Transverse colon (tissue), 4 donors: ENCODE results near the gene KIF16B. TPM values are rescaled to one million over a fixed set of nuclear protein-coding genes. Genes with fewer than 3 reads are reported as not detected.

Source experiments
- DNase-seq: peaks from one replicate; pipeline ENCODE4 v3.0.0-alpha.2; 2019
- H3K27ac ChIP-seq, 4 donors: fragments of 200-600 bp; sonication (generic); 2 replicates each; pipeline ENCODE4 v1.5.1; 2016 to 2018; ENCODE audit warnings: inconsistent platforms in 4 of 4
- H3K27me3 ChIP-seq: fragments of 200-600 bp; sonication (generic); 2 replicates; pipeline ENCODE4 v1.5.1; 2017; ENCODE audit warnings: inconsistent platforms
- H3K36me3 ChIP-seq, 4 donors: fragments of 200-600 bp; sonication (generic); 2 replicates each; pipeline ENCODE4 v1.5.1; 2017 to 2019; ENCODE audit warnings: inconsistent platforms in 4 of 4
- H3K4me1 ChIP-seq, 4 donors: fragments of 200-600 bp; sonication (generic); 2 replicates each; pipeline ENCODE4 v1.5.1; 2017 to 2020; ENCODE audit warnings: inconsistent platforms in 4 of 4
- H3K4me3 ChIP-seq, 4 donors: fragments of 200-600 bp; sonication (generic); 1 replicate in 1 of 4; 2 replicates in 3 of 4; pipeline versions ENCODE4 v1.5.1 to v1.6.1; 2017 to 2019; ENCODE audit warnings: inconsistent platforms in 4 of 4
- H3K9me3 ChIP-seq, 2 donors: fragments of 200-600 bp; sonication (generic); 2 replicates each; pipeline ENCODE4 v1.5.1; 2017 to 2019; ENCODE audit warnings: inconsistent platforms in 2 of 2
- CTCF ChIP-seq, 5 experiments: fragments of 200-600 bp in 3 of 5; fragments of 450-650 bp in 2 of 5; sonication (generic) in 3 of 5; IDR thresholded peaks; 1 replicate in 2 of 5; 2 replicates in 3 of 5; pipeline ENCODE4 v1.5.1; 2016 to 2017; ENCODE audit warnings: antibody characterized with exemption in 5 of 5, inconsistent platforms in 3 of 5, mild to moderate bottlenecking in 2 of 5, moderate library complexity in 1 of 5
- EP300 ChIP-seq: sonication (generic); formaldehyde crosslinking; IDR thresholded peaks from one replicate; pipeline ENCODE4 v1.6.1; 2017; ENCODE audit warnings: antibody characterized with exemption, low read depth
- POLR2A ChIP-seq: fragments of 450-650 bp; IDR thresholded peaks from one replicate; pipeline ENCODE4 v1.6.1; 2016; ENCODE audit warnings: antibody characterized with exemption, mild to moderate bottlenecking, moderate library complexity
- POLR2AphosphoS5 ChIP-seq, 3 donors: sonication (generic); formaldehyde crosslinking; IDR thresholded peaks; one replicate each; pipeline ENCODE4 v1.6.1; 2016; ENCODE audit warnings: antibody characterized with exemption in 3 of 3
- WGBS, 2 donors: methylation state at CpG; one replicate each; pipeline ENCODE4 v1.1.5; 2018; ENCODE audit warnings: low coverage in 1 of 2; 5-methylcytosine and 5-hydroxymethylcytosine counted together
- in situ Hi-C, 4 donors: fragments of 200-750 bp; cut with MboI; loops; one replicate each; pipeline versions ENCODE4 v1.15.0 to v1.15.1; 2017; ENCODE audit warnings: low sequenced_read_pairs in 3 of 4, low pct_ligation_motif_present in 1 of 4, low pct_unique_long_range_greater_than_20kb in 1 of 4
- intact Hi-C: fragments of 100-400 bp; cut with DNase I; formaldehyde crosslinking; loops from one replicate; pipeline ENCODE4 v1.15.1; 2023; ENCODE audit warnings: low total_unique reads
- total RNA-seq, 4 donors: library from RNA; depleted of rRNA; stranded (reverse); fragments of >200 nt; gene quantifications; one replicate each; pipeline ENCODE4 v1.1.0, GENCODE V29; 2016

The KIF16B gene
- total RNA-seq, 4 donors from 2014 or later = 82.7 to 154 (median 90.1) TPM

DNA sequence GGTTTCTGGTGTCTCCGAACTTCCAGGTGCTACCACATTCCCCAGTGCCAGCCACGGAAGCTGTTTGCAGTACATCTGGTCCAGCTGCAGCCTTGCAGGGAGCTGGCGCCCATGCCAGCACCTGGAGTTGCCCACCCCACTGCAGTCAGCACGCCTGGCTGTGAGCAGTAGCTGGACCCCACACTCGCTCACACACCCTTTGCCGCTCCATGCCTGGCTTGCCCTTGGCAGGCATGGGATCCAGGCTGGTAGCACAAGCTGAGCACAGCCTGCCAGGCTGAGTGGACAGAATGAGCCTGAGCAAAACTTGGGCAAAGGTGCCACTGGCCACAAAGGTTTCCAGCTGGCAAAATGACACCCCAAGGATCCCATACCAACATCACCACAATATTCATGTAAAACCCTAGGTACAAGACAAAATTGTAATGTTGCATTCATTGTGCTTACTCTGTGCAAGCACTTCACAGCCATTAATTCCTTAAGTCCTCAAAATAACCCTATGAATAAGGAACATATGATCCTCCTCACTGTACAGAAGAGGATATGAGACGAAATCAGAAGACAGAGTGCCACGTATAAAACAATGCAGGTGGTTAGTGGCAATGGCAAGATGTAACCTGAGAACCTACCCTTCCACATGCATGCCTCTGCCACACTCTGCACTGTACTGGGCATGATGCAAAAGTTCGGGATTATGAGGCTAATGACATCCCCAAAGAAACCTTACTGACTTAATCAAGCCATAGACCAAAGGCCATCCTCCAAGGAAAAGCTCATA, 18.3 kb downstream of the KIF16B start:
- H3K27ac ChIP-seq = no peak overlapping the region
- no peaks in the 10 kb centered on the region for H3K36me3 ChIP-seq
- no peaks in the 10 kb centered on the region for H3K9me3 ChIP-seq
- no peaks in the 10 kb centered on the region for H3K27me3 ChIP-seq
- H3K4me3 ChIP-seq = no peak overlapping the region
- H3K4me1 ChIP-seq = no peaks in the 10 kb centered on the region
- intact Hi-C loops = no loop called here
- 63 to 85% methylated on average over 3 to 8 of the region's 9 CpGs for WGBS, 2 donors
- TF ChIP-seq CTCF (IDR thresholded peaks at IDR 0.05) = no peak
- TF ChIP-seq POLR2AphosphoS5 (IDR thresholded peaks at IDR 0.05) = no peak
- TF ChIP-seq POLR2A = no peak
- no peak for TF ChIP-seq EP300
- in situ Hi-C loops = no loop called here
- no peak for DNase-seq

GRCh38 chr20:16553684-16554083, 19.6 kb downstream of the KIF16B start:
- Histone ChIP-seq H3K36me3 (no peaks in the 10 kb centered on the region), H3K27me3 (no peaks in the 10 kb centered on the region), H3K9me3 (no peaks in the 10 kb centered on the region), H3K4me1 (no peaks in the 10 kb centered on the region), H3K4me3 (no peak overlapping the region), H3K27ac (no peak overlapping the region)
- intact Hi-C loops (no loop called here), in situ Hi-C loops (no loop called here)
- DNase-seq = no peak
- WGBS, 2 donors = 79% methylated on average over 7 of the region's 7 CpGs; no CpG with 5 or more reads in 1 of the 2 donors
- TF ChIP-seq EP300 (no peak), POLR2A (no peak), CTCF (IDR thresholded peaks at IDR 0.05) (no peak), POLR2AphosphoS5 (IDR thresholded peaks at IDR 0.05) (no peak)

GRCh38 chr20:16553101-16553500, 20.1 kb downstream of the KIF16B start:
- Histone ChIP-seq H3K36me3 (no peaks in the 10 kb centered on the region), H3K27me3 (no peaks in the 10 kb centered on the region), H3K9me3 (no peaks in the 10 kb centered on the region), H3K27ac (no peak overlapping the region), H3K4me3 (no peak overlapping the region), H3K4me1 (no peaks in the 10 kb centered on the region)
- intact Hi-C loops = no loop called here
- in situ Hi-C loops = no loop called here
- DNase-seq = no peak
- no peak for TF ChIP-seq EP300
- no peak for TF ChIP-seq POLR2A
- no peak for TF ChIP-seq POLR2AphosphoS5 (IDR thresholded peaks at IDR 0.05)
- no peak for TF ChIP-seq CTCF (IDR thresholded peaks at IDR 0.05)
- WGBS, 2 donors = 96 to 100% methylated on average over 3 to 5 of the region's 5 CpGs

- DNase-seq = no peak
- intact Hi-C loops = no loop called here
- no peak for TF ChIP-seq POLR2AphosphoS5 (IDR thresholded peaks at IDR 0.05)
- TF ChIP-seq CTCF (IDR thresholded peaks at IDR 0.05) = no peak
- TF ChIP-seq POLR2A = no peak
- no peak for TF ChIP-seq EP300
- WGBS, 2 donors = 77 to 80% methylated on average over 4 to 5 of the region's 5 CpGs
- H3K27ac ChIP-seq = no peak overlapping the region
- in situ Hi-C loops = no loop called here
- no peaks in the 10 kb centered on the region for H3K9me3 ChIP-seq
- no peaks in the 10 kb centered on the region for H3K4me1 ChIP-seq
- H3K36me3 ChIP-seq = no peaks in the 10 kb centered on the region
- H3K4me3 ChIP-seq = no peak overlapping the region
- no peaks in the 10 kb centered on the region for H3K27me3 ChIP-seq
Observed at GRCh38 chr20:16552015-16552414, 21.2 kb downstream of the KIF16B start.
